HS-5 (cell line): ENCODE data around the gene GSTT4.
"Not testable (repeated sequence)": the region's sequence is repeated elsewhere in the genome, so short reads cannot be mapped to it uniquely, and the experiment has no call there.

ENCODE experiments used
- DNase-seq: peaks from one replicate; pipeline ENCODE4 v3.0.0-alpha.2; 2012; ENCODE audit warnings: low read depth

GSTT4 gene

GRCh38 chr22:24024354-24024753 lies 19.1 kb upstream of the GSTT4 start:
- DNase-seq, result no peak

- no peak for DNase-seq
These were observed 18.0 kb upstream of the GSTT4 start for GRCh38 chr22:24023204-24023789.

DNA sequence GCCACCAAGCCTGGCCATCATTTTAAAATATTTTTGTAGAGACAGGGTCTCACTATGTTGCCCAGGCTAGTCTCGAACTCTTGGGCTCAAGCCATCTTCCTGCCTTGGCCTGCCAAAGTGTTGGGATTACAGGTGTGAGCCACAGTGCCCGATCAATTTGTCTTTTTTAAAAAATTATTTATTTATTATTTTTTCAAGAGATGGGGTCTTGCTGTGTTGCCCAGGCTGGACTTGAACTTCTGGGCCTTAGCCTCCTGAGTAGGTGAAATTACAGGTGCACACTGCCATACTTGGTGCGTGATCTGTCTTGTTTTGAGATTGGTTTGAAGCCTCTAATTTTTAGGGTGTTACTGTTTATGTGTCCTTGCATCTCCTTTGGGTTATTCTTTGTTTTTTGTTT lies 16.1 kb upstream of the GSTT4 start:
- DNase-seq, result no peak

DNA sequence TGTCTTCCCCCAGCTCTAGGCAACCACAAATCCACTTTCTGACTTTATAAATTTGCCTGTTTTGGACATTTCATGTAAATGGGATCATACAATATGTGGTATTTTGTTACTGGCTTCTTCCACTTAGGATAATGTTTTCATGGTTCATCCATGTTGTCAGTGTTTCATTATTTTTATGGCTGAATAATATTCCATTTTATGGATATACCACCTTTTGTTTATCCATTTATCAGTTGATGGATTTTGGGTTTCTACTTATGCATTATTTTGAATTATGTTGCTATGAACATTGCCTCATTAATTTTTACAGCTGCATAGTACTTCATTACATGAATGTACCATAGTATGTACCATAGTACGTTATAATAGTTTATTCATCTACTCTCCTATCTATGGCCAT lies 10.9 kb upstream of the GSTT4 start:
- no peak for DNase-seq

DNA sequence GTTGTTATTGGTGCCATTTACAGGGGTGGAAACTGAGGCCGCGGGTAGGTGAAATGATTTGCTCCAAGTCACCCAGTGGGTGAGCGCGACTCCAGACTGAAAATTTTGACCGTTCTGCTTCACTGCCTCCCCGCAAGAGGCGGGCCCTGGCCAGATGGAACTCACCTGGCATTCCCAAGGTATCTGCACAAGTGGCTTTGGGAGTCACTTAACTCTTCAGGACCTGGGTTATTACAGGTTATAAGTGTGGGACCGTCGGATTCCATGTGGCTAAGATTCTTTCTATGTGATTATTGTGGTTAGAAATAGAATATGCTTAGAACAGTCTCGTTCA lies 6.4 kb upstream of the GSTT4 start:
- no peak for DNase-seq

GRCh38 chr22:24010018-24010391 lies 4.8 kb upstream of the GSTT4 start:
- no peak for DNase-seq

- DNase-seq, result no peak
These were observed 4.2 kb upstream of the GSTT4 start for GRCh38 chr22:24009227-24010017.

DNA sequence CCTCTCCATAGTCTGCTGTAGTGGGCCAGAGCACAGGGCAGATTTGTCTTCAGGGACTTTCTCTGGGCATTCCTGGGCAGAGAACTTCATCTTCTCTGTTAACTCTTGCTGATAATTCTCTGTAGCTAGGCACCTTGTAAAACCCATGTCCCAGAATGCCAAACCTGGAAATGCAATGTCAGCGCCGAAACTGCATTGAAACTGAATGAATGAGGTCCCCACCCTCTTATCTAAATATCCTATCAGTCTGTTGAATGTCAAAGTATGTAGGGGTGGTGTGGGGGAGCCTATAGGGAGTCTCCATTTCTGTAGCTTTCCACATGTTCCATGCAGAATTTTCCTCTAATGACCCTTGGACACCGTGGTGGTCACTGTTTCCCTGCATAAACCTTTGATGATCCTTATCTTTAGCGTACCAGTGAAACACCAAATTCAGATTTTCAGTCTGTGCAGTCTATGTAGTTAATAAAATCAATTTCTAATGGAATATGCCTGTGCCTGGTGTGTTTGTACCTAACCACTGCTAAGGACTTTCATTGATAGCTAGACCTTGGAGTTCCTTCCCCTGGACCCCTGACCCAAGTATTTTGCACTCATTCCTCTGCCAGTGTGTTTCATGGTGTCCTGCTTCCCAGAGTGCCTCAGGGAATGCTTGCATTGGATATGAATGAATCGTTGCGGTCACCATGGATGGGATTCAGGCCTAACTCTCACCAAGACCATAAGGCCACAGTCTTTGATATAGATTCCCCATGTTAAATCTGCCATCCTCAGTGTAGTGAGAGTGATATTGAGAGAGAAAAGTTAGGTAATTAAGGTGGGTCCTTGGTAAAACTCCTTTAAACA lies 3.4 kb upstream of the GSTT4 start:
- no peak for DNase-seq

DNA sequence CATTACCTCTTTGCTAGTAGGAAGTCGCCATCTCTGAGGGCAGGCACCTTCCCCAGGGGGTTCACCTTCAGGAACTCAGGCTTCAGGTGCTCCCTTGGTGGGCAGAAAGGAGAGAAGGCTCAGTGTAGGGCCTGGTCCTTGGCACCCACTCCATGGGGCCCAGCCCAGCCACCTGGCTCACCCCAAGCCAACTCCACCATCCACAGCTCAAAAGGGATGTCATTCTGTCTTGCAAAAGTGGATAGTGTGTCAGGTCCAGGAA lies 2.7 kb upstream of the GSTT4 start:
- no peak for DNase-seq

DNA sequence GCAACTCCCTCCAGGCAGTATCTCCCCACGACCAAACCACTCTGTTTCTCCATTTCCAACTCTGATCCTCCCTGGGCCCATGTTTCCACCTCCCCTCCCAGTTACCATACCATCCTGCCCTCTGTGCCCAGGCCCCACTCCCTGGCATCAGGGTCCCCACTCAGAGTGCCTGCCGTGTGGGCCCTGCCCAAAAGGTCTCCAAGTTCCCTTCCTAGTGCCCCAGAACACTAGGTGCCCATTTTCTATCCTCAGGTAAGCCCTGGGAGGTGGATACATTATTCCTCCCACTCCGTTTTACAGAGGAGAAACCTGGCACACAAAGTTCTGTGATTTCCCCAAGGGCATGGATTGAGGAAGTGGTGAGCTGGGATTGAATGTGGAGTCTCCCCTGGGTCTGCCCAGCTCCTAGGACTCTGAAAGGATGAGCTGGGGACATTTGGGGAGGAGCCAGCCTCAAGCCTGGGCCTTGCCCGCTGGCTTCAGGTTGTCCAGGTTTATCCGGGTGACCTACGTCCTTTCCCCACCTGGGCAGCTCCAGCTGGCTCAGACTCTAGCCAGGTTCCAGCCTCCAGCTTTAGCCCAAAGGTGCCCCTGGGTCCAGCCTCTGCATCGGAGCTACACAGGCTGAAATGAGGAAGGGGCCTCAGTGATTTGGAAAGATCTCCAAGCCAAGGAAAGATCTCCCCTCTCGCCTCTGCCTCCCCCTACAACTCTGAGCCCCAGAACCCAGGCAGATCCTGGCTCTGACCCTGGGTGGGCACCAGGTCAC lies 2.2 kb upstream of the GSTT4 start:
- no peak for DNase-seq

DNA sequence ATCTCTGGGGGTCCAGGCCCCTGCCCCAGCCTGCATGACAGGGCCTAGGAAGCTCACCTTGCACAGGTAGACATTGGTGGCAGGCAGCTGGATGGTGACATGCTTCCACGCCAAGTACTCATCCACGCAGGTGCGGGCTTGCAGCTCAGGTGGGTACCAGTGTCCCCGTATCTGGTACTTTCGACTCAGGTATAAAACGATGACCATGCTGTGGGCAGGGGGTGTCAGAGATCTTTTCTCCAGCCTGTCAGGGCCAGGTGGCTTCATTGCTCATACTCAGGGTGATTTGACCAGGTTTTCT lies 1.6 kb upstream of the GSTT4 start:
- DNase-seq, result no peak

DNA sequence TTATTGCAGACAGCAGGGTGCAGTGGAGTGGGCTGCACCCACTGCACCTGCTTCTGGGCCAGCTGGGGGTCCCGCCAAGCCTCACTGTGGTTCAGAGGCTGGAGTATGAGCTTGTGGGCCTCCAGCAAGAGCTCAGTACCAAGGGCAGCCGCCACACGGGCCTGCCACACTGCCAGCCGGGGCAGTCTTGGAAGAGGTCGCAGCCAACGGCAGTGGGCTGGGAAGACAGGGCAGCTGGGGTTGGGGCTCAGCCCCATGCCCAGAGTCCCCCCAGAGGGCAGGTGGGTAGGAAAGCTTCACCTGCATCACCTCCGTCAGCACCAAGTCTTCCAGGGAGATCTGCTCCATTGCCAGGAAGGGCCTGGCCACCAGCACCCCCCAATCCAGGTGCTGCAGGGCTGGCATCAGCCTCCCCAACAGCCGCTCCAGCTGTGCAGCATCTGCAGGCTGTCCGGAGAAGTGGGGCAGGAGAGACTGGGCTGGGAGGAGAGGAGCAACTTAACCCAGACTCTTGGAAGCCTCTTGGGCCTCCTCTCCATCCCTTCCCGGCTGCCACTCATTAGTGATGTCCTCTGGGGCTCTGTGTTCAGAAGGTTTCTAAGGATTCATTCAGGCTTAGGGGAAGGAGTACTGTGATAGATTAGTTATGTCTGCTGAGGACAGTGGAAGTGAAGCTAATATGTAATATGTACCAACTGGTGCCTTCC lies 1.1 kb upstream of the GSTT4 start:
- DNase-seq, result no peak

DNA sequence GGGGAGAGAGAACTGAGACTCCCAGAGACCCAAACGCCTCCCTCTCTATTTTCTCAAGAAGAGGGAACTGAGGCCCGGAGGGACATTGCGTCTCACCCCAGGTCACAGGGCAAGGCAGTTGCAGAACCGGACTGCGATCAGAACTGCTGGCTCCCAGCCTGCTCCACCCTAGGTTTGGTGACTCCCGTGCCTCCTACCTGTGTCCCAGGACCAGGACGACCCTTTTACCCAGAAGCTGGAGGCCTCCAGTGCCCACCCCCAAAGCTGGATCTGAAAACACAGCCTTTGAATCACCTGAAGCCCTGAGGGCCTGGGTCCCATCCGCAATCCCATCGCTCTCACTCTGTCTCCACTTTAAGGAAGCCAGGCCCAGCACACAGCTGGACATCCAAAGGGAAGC lies 1.4 kb downstream of the GSTT4 start:
- DNase-seq, result no peak

DNA sequence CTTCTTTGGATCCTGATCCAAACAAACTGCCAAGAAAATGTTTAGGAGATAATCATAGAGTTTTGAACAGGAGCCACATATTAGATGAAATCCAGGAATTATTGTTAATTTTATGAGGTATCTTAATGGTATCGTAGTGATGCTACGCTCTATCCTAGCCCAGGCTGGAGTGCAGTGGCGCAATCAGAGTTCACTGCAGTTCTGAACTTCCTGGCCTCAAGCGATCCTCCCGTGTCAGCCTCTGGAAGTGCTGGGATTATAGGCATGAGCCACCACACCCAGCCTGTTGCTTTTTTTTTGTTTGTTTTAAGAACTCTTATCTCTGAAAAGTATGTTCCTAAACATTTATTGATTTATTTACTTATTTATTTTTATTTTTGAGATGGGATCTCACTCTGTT lies 2.4 kb downstream of the GSTT4 start:
- no peak for DNase-seq

- no peak for DNase-seq
These were observed 3.0 kb downstream of the GSTT4 start for GRCh38 chr22:24002272-24002671.

DNA sequence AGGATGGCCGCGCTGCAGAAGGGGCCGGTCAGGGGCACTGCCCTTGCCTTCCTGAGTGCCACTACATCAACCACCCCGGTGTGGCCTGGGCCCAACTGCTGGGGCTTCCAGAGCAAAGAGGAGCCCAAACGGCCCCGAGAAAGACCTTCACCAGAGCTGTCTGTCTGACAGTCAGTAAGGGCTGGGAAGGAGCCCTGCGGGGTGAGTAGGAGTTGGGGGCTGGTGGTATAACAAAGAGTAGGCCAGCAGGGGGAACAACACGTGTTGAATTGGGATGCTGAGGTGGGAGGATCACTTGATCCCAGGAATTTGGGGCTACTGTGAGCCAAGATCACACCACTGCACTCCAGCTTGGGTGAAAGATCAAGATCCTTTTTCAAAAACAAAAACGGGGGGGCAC lies 3.9 kb downstream of the GSTT4 start:
- DNase-seq, result no peak

GRCh38 chr22:23999779-24000178 lies 5.5 kb downstream of the GSTT4 start:
- not testable (repeated sequence) for DNase-seq

GRCh38 chr22:23997092-23997491 lies 8.2 kb downstream of the GSTT4 start:
- DNase-seq, result no peak

- not testable (repeated sequence) for DNase-seq
These were observed 11.6 kb downstream of the GSTT4 start for GRCh38 chr22:23993581-23994177.

GRCh38 chr22:23993080-23993479 lies 12.2 kb downstream of the GSTT4 start:
- DNase-seq, result not testable (repeated sequence)

GRCh38 chr22:23989583-23990244 lies 15.5 kb downstream of the GSTT4 start:
- DNase-seq, result not testable (repeated sequence)
